GM19328 (cell line): ENCODE data around the gene LIMS2.

ENCODE experiments used
- ATAC-seq: cut with Tn5 transposase; IDR thresholded peaks from one replicate; pipeline ENCODE4 v1.9.1; 2021; ENCODE audit warnings: mild to moderate bottlenecking, moderate library complexity; ENCODE audit not compliant: unreplicated experiment

LIMS2 gene

DNA sequence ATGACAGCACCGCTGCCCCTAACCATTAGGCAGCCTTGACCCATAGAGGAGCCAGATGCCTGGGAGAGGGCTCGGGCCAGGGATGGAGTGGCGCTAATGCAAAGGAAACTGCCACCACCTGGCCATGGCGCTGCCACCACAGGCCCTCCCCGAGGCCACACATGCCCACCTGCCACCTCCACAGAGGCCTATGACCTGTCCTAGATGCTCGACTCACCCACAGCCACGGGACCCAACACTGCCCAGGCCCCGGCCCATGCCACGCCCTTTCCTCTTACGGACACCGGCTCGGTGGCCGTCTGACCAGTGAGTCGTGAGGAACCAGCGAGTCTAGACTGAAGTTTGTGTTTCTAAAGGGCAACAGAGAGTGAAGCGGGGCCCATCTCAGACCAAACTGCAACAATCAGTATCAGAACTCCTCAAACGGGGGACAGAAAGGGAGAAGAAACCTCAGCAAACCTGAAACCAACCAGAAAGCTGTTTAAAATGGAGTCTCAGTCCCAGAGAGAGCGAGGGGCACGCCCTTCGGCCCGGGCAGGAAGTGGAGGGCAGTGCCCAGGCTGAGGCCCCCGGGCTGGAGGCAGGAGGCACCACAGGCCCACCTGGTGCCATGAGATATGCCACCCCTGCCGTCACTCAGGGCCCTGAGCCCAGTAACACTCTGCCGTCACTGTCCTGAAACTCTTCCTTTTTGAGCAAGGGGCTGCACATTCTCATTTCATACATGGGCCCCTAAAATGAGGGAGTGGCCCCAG lies 28.7 kb downstream of the LIMS2 start:
- ATAC-seq: no peak

DNA sequence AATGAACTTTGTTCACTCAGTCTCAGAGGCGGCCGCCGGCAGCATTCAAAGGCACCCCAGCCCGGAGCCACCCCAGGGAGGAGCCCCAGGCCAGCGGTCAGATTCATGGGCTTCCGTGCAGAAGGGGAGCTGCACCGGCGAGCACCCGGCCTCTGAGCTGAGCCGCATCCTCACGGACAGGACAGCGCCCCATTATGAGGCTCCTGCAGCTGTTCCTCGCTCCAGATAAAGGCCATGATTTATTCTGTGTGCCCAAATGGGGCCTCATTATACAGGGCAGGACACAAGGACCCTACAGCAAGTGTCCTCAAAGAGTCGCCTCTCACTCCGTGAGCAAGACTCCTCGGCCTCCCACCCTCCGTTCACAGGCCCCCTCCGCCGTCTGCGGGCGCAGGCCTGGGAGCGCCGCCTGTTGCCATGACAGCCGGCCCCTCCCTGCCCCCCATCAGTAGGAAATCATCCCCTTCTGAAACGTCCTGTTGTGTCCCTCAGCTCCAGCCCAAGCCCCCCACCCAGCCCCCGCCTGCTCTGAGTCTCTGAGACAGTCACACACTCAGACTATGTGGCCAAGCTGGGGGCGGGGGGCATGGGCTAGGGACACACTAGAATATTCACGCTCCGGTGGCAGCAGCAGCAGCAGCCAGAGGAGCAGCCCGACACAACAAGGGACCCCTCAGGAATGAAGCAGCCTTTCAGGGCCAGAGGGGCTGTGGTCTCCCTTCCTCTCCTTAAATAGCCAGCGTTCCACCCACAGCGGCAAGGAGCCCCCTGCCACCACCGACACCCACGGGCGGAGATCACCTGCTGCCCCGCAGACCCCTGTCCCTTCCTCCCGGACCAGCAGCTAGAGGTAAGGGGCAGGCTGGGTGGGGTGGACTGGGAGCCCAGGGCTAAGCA lies 29.7 kb downstream of the LIMS2 start, which contains the start of gene GPR17:
Gene GPR17, plus strand, starts transcription at position 759 of the 897 bp plus-strand sequence. CDS start 4,583 bp downstream, outside the sequence.
- no peak for ATAC-seq

DNA sequence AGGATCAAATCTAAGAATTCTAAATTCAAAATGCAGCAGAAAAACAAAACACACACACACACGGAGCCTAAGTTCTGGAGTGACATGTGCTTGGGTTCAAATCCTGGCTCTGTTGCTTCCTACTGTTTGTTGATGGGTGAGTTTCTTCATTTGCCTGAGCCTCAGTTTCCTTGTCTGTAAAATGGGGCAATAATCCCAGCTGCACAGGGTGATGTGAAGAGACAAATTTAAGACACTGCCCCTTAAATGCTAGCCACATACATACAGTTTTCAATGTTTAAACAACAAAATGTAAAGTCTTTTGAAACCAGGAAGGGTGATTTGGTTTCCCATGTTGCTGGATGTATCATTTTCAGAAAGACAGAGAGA lies 30.3 kb downstream of the LIMS2 start:
- no peak for ATAC-seq

DNA sequence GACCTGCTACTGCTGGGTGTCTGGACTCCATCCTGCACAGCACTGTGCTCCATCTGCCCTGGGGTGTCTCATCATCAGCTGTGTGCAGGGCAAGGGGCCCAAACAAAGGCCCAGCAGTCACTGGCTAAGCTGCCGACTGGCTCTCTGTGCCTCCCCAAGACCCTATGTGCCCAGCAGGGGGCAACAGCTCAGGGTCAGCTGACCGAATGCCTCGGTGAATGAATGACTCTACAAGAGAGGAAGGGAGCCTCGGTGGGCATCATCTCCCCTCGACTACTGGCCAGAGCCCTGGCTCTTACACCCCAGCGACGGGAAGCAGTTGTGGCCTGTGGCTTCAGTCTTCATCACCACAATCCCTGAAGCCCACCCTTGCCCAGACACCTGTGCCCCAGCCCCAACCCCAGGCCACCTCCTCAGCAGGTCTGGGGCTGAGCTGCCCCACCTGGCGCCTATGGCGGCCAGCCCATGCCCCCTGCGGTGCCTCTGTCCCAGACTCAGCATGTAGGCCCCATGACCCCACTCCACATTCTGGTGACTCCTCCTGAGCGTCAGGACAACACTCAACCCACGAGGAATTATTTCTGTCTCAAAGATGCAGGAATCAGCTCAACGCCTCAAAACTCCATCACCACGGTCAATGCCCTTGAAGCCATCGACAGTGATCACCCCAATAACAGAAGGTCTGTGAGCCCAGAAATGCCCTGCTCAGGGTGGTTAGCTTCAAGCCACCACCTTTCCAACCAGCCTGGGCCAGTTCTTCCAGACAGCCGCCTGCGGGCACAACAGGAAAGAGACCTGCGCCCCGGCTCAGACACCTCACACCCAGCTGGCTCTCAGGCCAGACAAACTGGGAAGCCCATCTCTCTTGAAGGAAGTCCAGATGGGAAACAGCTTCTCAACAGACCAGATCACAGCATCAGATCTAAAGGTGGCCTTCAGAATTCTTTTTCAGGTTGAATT lies 31.0 kb downstream of the LIMS2 start:
- no peak for ATAC-seq

DNA sequence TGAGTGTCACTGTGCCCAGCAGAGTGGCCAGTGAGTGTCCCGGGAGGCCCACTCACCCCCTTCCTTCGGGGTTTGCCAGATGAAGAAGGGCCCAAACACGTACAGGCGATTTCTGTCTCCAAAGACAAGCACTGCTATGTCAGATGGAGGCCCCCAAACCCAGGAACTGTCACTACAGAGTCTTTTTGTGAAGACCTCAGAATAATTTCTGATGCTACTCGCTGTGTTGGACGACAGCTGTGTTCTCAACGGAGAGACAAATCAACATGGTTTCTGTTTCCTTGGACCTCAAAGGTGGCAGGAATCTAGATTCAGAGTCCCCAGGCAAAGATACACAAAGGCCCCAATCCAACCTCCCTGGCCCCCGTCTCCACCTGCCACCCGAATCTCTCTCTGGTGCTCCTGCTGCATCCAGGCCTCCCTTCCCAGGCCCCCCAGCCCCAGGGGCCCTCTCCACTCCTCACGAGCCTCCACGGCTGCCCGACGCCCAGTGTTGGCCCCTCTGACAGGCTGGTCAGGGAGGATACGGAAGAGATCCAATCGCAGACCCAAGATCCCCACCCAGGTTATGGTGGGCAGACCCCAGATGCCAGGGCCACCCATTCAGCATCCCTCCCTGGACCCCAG lies 31.8 kb downstream of the LIMS2 start:
- ATAC-seq: no peak

DNA sequence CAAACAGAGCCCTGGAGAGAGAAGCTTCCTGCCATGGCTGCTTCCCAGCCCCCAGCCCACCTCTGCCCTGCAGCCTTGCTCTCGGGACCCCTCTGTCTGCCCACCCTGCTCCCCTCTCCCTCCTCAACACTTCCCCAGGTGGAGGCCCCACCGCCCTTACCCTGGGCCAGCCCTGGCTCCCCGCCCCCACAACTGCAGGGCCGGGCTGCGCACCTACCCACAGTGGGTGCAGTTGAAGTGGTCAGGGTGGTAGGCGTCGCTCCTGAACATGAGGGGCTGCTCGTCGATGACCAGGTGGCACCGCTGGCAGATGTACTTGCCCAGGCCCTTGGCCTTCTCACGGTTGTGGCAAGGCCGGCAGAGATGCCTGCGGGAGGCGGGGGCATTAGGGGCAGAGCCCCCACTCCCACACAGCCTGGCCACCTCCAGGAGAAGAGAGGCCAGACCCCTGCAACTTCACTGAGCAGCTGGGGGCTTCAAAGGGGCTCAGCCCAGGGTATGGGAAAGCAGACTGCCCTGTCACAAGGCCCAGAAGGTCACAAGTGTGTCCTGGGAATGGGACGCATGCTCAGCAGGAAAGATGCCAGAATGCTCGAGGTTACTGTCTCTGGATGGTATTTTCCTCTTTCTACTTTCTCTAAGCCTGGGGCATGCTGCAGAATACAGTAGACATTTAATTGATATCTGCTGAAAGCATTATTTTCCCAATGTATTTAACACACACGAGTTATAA lies 32.5 kb downstream of the LIMS2 start:
- ATAC-seq: no peak

DNA sequence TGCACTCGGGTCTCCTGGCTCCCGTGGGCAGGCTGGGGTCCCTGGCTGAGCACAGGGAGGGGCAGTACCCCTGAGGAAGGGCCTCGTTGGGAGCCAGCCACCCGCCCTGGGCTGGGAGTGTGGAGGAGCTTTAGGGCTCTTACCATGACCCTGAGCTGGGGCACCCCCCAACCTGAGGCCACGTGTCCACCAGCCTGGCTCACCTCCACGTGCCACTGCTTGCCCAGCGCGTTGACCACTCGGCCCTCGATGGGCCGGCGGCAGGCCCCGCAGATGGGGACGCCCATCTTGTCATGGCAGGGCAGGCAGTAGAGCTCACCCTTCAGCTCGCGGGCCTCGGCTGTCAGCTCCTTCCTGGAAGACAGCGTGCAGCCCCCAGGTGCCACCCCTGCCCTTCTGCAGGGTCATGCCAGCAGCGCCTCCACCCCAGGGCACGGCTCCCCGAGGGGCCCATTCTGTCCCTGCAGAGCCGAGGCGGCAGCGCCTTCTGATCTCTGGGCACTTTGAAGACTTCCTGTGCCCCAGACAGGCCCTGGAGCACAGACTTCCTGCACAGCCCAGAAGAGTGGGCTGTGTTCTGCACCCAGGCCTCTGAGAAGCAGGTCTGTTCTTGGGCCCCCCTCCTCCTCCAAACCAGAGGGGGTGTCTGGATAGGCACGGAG lies 33.4 kb downstream of the LIMS2 start:
- no peak for ATAC-seq

DNA sequence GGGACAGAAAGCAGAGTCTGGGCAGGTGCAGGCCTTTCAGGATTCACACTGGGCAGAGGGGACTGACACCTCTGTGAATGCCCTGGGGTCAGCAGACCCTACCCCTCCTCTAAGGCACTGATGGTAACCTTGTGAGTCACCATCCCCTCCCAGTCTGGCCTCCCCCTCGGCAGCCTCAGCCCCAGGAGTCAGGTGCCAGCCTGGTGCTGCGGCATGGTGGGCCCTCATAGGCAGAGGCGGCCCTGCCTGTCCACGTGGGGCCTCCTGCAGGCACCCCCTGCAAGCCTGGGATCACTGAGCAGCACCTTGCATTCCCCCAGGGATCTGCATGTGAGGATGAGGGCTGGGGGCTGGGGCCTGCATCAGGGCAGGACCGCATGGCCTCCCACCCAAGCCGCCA lies 34.2 kb downstream of the LIMS2 start:
- no peak for ATAC-seq

DNA sequence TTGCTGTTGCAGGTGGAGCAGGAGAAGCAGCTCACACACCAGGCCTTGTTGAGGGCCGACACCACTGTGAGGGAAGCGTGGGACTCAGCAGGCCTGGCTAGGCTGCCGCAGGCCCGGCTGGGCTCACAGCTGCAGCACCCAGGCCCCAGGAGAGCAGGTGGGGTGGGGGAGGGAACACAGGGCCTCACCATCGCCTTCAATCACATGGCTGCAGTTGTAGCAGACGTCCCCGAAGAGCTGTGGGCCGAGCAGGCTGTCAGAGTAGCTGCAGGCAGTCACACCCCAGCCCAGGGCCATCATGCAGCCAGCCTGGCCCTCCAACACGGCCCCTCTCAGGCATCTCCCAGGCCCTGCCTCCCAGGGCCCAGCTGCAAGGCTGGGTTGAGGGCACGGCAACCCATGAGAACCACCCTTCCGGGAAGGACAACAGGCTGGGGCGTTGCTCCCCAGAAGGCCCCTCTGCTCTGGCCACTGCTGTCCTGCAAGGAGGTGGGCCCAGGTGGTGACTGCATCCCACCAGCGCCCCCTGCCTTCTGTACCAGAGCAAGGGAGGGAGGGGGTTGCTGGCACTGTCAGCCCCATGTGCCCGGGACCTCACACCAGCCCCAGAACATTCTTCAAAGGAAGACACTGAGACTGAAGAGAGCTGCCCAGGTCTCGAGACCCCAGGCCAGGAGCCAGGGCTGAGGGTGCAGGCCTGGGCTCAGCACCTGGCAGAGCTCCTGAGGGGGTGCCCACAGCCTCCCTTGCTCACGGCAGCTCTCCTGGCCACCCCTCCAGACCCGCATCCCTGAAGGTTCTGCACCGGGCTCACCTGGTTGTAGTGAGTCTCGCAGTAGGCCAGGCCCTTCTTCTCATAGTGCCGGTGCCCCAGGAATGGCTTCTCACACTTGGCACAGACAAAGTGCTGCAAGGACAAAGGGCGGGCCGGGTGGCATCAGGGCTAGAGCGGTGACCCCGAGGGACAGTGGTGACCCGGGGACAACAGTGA lies 35.0 kb downstream of the LIMS2 start:
- peak; percentile 55 for ATAC-seq

DNA sequence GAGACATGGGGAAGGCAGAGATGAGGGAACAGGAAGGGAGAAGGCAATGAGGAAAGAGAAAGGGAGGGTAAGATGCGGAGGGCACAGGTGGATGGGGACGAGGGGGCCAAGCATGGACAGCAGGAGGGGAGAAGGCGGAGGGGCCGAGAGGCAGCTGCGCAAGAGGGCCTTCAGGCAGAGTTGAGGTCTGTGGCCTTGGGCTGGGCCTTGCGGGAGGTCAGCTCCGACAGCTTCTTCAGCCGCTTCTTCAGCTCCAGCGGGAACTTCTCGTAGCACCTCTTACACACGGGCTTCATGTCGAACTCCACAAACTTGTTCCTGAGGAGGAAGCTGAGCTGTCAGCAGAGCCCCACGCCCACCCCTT lies 36.2 kb downstream of the LIMS2 start:
- ATAC-seq: no peak

DNA sequence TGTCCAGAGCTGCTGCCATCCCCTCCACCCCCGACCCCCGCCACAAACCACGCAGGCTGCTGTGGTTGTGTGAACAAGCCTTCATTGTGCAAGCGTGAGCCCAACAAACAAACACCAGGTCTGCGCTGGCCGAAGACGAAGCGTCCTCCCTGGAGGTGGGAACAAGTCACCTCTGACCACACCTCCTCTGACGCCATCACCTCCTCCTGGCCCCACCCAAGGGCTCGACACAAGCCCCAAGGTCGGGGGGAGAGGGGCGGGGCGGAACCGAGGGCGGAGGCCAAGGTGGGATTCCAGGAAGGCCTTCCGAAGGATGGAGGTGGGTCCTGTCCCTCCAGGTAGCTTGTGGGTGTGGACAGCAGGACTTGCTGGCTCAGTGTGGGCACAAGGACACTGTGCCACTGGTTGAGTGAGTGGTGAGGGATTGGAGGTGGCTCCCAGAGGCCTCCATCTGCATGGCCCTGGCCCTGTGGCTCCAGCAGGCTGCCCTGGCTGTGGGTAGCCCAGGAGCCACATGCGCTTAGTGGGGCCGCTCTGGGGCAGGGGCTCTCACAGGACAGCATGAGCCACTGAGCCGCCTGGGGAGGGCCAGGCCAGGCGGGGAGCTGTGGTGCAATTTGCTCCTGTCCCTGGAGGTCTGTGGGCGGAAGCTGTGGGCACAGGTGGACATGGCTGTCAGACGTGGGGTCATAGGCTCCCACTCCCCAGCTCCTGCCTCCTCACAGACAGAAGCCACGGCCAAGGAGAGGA lies 36.8 kb downstream of the LIMS2 start:
- ATAC-seq: no peak

DNA sequence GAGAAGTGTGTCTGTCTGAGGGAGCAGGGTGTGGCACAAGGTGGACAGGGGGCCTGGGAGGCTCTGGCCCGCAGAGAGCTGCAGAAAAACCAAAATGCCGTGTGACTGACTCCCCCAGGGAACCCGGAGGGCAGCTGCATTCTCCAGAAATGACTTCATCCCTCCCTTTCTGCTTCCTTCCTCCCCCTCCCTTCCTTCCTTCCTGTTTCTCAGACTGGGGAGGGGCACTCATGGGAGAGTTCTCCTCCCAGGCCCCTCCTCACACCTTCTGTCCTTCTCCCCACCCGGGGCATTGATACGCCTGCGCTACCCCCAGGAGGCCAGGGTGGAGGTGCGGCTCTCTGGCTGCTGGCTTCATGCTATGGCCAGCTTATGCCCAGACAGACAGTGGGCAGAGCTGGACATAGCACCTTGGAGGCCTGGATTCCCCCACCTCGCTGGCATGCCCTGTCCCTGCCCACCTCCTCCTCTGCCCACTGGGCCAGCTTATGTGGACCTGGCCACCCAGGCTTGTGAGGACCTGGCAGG lies 37.5 kb downstream of the LIMS2 start:
- no peak for ATAC-seq

DNA sequence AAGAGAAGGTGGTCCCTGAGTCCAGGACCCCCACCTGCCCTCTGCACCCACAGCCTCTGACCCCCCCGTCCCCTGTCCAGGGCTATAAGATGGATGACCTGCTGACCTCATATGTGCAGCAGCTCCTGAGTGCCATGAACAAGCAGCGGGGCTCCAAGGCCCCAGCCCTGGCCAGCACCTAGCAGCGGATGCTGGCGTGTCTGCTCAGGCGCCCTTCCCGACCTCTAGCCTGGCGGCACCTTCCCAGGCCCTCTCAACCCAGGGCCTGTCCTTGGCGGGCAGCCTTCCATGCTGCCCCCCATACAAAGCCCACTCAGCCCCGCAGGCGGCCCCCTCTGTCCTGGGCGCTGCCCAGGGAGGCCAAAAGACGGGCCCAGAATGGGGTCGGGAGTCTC lies 38.1 kb downstream of the LIMS2 start:
- ATAC-seq: no peak

DNA sequence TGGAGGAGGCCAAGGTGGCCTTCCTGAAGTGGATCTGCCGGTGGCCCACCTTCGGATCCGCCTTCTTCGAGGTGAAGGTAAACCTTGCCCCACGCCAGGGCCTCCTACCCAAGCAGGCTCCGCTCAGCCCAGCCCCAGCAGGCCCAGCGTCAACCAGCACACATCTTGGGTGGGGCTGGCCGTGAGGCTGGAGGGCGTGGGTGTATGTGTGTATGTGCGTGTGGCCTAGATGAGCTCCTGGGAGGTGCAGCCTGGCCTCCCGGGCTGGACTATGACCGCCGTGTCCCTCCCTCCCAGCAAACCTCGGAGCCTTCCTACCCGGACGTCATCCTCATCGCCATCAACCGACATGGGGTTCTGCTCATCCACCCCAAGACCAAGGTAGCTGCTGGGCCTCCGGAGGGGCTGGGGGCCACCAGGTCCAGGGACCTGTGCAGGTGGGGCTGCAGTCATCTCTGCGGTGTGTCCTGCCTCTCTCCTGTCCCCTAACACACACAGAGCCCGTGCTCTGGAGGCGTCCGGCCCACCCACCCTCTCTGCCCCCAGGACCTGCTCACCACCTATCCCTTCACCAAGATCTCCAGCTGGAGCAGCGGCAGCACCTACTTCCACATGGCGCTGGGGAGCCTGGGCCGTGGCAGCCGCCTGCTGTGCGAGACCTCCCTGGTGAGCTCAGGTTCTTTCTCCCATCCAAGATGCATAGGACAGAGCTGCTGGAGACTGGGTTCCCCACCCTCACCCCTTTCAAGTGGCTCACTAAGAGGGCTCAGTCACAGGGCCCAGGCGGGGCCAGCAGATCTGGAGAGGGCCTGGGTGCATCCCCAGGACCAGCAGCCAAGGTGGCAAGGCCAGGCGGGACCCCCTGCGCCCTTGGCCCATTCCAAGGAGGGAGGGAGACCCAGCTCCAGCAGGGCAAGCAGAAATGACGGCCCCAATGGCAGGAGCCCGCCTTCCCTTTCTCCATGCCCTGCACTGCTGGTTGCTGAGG lies 38.8 kb downstream of the LIMS2 start:
- no peak for ATAC-seq

DNA sequence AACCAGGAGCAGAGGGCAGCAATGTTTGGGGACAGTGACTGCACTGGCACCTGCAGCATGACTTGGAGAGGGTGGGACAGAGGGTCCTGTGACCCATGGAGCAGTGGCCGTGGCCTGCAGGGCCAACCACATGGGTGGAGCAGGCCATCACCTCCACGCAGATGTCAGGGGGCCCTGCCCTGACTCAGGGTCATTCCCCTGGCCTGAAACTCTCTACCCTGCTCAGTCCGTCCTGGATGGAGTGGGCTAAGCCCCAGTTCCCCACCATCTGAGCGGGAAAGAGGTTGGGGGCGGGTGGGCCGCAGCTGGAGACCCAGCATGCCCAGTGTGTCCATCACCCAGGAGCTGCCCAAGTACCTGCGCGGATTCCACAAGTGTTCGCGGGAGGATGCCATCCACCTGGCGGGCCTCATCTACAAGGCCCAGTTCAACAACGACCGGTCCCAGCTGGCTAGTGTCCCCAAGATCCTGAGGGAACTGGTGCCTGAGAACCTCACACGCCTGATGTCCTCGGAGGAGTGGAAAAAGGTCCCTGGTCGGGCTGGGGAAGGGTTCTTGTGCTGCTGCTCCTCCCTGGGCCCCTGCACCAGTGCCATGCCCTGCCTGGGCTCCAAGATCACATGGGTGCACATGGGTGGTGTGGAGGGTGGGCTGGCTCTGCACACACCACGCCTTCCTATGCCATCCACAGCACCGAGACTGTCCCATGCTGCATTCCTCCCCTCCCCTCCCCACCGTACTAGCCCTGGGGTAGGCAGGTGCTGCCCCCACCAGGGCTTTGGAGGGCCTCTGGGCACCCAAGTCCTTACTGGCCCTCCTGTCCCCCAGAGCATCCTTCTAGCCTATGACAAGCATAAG lies 39.7 kb downstream of the LIMS2 start:
- ATAC-seq: no peak
